PFSK-1 (cell line): ENCODE measurements around the gene ACTN2.

ENCODE experiments used
- POLR2AphosphoS5 ChIP-seq: IDR thresholded peaks from 2 replicates; pipeline ENCODE4 v1.6.1; 2012; ENCODE audit warnings: low read depth, mild to moderate bottlenecking, control low read depth, low read length, moderate library complexity
- SIN3A ChIP-seq: IDR thresholded peaks from 2 replicates; pipeline ENCODE4 v1.6.1; 2012; ENCODE audit warnings: mild to moderate bottlenecking, low read length, moderate library complexity, borderline replicate concordance; ENCODE audit not compliant: insufficient read depth
- TAF1 ChIP-seq: IDR thresholded peaks from 2 replicates; pipeline ENCODE4 v1.6.1; 2012; ENCODE audit warnings: low read length, control low read depth, borderline replicate concordance; ENCODE audit not compliant: insufficient read depth
- TF ChIP-seq, protein P1 (sequence below), 2 experiments: IDR thresholded peaks; 2 replicates each; pipeline versions ENCODE4 v1.6.1 to v1.8.0; 2011 to 2012; ENCODE audit warnings: low read depth in 2 of 2, low read length in 2 of 2, control low read depth in 1 of 2, inconsistent platforms in 1 of 2, mild to moderate bottlenecking in 1 of 2, moderate library complexity in 1 of 2; ENCODE audit not compliant: insufficient read depth in 1 of 2

- no peak for TF ChIP-seq TAF1
- TF ChIP-seq, protein P1, sequence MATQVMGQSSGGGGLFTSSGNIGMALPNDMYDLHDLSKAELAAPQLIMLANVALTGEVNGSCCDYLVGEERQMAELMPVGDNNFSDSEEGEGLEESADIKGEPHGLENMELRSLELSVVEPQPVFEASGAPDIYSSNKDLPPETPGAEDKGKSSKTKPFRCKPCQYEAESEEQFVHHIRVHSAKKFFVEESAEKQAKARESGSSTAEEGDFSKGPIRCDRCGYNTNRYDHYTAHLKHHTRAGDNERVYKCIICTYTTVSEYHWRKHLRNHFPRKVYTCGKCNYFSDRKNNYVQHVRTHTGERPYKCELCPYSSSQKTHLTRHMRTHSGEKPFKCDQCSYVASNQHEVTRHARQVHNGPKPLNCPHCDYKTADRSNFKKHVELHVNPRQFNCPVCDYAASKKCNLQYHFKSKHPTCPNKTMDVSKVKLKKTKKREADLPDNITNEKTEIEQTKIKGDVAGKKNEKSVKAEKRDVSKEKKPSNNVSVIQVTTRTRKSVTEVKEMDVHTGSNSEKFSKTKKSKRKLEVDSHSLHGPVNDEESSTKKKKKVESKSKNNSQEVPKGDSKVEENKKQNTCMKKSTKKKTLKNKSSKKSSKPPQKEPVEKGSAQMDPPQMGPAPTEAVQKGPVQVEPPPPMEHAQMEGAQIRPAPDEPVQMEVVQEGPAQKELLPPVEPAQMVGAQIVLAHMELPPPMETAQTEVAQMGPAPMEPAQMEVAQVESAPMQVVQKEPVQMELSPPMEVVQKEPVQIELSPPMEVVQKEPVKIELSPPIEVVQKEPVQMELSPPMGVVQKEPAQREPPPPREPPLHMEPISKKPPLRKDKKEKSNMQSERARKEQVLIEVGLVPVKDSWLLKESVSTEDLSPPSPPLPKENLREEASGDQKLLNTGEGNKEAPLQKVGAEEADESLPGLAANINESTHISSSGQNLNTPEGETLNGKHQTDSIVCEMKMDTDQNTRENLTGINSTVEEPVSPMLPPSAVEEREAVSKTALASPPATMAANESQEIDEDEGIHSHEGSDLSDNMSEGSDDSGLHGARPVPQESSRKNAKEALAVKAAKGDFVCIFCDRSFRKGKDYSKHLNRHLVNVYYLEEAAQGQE (IDR thresholded peaks at IDR 0.05; ENCODE audit: insufficient read depth in 1 of 2, low read depth in 2 of 2, low read length in 2 of 2), result no peak
- no peak for TF ChIP-seq SIN3A
- no peak for TF ChIP-seq POLR2AphosphoS5
These were observed 100.2 kb downstream of the ACTN2 start for GRCh38 chr1:236786453-236786852.
